Stomach (tissue), 4 donors: ENCODE measurements around the gene SLC2A10.

Experiments used
- CTCF ChIP-seq, 7 experiments: fragments of 450-650 bp in 4 of 7; fragments of 200-600 bp in 3 of 7; sonication (generic) in 3 of 7; IDR thresholded peaks; one replicate each; pipeline ENCODE4 v1.5.1; 2016 to 2019; ENCODE audit warnings: antibody characterized with exemption in 7 of 7, control low read depth in 2 of 7, mild to moderate bottlenecking in 1 of 7
- POLR2A ChIP-seq, 4 donors: fragments of 450-650 bp; IDR thresholded peaks; one replicate each; pipeline ENCODE4 v1.6.1; 2016; ENCODE audit warnings: antibody characterized with exemption in 4 of 4, control low read depth in 2 of 4, mild to moderate bottlenecking in 1 of 4, moderate library complexity in 1 of 4
- POLR2AphosphoS5 ChIP-seq, 3 donors: sonication (generic); formaldehyde crosslinking; IDR thresholded peaks; one replicate each; pipeline ENCODE4 v1.6.1; 2016; ENCODE audit warnings: antibody characterized with exemption in 3 of 3

GRCh38 chr20:46717818-46718541 is 8.5 kb downstream of the SLC2A10 start:
- TF ChIP-seq POLR2A (IDR thresholded peaks at IDR 0.05) = no peak
- no peak for TF ChIP-seq CTCF (IDR thresholded peaks at IDR 0.05)
- TF ChIP-seq POLR2AphosphoS5 (IDR thresholded peaks at IDR 0.05) = no peak
